Colonic mucosa (tissue), 4 donors: Measurements from ENCODE around the gene DHX35. TPM values are rescaled to one million over a fixed set of nuclear protein-coding genes. Genes with fewer than 3 reads are reported as not detected.

ENCODE experiments used
- DNase-seq: peaks from one replicate; pipeline ENCODE4 v3.0.0-alpha.2; 2020
- H3K27ac ChIP-seq: fragments of 200-600 bp; one replicate; pipeline ENCODE4 v1.8.0; 2021
- H3K27me3 ChIP-seq: fragments of 200-600 bp; one replicate; pipeline ENCODE4 v1.8.0; 2021
- H3K36me3 ChIP-seq: fragments of 200-600 bp; one replicate; pipeline ENCODE4 v1.8.0; 2021
- H3K4me1 ChIP-seq: fragments of 200-600 bp; one replicate; pipeline ENCODE4 v1.8.0; 2021; ENCODE audit warnings: mild to moderate bottlenecking
- H3K4me3 ChIP-seq: fragments of 200-600 bp; one replicate; pipeline ENCODE4 v1.8.0; 2021
- H3K9ac ChIP-seq, 2 donors: one replicate each; pipeline ENCODE4 v1.7.0; 2013; ENCODE audit warnings: control low read depth in 2 of 2, low read depth in 2 of 2, low read length in 2 of 2
- H3K9me3 ChIP-seq: fragments of 200-600 bp; one replicate; pipeline ENCODE4 v1.8.0; 2021
- CTCF ChIP-seq: fragments of 200-600 bp; IDR thresholded peaks from one replicate; pipeline ENCODE4 v1.8.0; 2022; ENCODE audit warnings: antibody characterized with exemption, mild to moderate bottlenecking
- intact Hi-C: fragments of 100-400 bp; cut with DNase I; formaldehyde crosslinking; loops from one replicate; pipeline ENCODE4 v1.14.1; 2022
- total RNA-seq, 2 donors: library from RNA; stranded (reverse); fragmentation: NEBNext Ultra II Directional in 1 of 2; extraction: Animal tissue kit (Norgen Biotek cat#: 25700) in 1 of 2; gene quantifications; one replicate each; pipeline ENCODE4 v1.2.1, GENCODE V29; 2021
- donor health status: healthy.
- donor health status: DM: no; HTN: no; CAD: no.
- donor health status: DM: no; HTN: no; CAD: no.

Gene DHX35
- total RNA-seq, 2 donors from 2014 or later: 16.3 to 16.9 TPM

DNA sequence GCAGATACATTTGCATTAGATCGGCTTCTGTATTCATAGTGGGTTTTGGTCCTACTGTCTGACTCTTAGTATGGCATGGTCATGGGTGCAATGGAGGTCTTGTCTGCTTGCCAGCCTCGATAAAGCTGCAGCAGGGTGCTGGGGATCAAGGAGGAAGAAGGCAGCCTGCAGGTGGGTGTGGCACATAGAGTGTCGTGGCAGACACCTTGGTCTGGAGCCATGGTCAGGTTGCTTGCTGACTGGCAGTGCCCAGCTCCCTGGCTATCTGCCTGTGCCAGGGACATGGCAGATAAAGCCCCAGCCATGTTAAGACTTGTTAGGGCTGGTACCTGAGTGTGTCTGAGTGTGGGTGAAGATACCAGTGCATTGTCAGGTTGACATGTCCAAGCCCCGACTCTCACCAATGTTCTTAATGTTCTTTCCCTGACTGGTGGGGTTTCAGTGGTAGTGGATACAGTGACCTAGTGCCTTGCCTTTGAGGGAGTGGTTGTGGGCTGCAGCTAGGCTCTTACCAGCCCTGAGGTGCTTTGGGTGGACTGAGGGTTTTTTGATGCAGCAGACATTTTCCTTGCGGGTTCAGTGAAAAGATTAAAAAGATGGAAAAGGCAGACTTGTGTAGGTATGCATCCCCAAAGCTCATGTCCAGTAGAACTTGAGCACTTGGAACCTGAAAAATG lies 34.1 kb upstream of the DHX35 start:
- no peaks in the 10 kb centered on the region for H3K4me1 ChIP-seq
- DNase-seq: peak; percentile 63
- no peaks in the 10 kb centered on the region for H3K27me3 ChIP-seq
- H3K9ac ChIP-seq: no peak overlapping the region
- TF ChIP-seq CTCF: no peak
- H3K9me3 ChIP-seq: no peaks in the 10 kb centered on the region
- intact Hi-C loops: loop anchor here (2.0 kb wide), 1 partner anchor 121 kb away; no protein-coding TSS in a partner anchor
- peak overlapping the region; percentile 77 for H3K4me3 ChIP-seq
- H3K27ac ChIP-seq: no peak overlapping the region
- H3K36me3 ChIP-seq: no peaks in the 10 kb centered on the region

DNA sequence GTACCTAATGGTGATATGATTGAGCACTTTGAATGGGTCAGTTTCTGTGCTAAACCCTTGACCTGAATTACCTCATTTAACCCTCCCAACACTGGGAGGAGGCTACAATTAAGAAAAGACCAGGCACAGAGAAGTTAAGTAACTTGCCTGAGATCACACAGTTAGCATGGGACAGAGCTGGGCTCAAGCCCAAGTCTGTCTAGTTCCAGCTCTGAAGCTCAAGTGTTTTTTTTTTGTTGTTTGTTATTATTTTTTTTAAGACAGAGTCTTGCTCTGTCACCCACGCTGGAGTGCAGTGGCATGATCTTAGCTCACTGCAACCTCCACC lies 31.9 kb upstream of the DHX35 start:
- Histone ChIP-seq H3K9me3 (no peaks in the 10 kb centered on the region), H3K27me3 (no peaks in the 10 kb centered on the region), H3K27ac (no peak overlapping the region), H3K36me3 (no peaks in the 10 kb centered on the region), H3K4me1 (no peaks in the 10 kb centered on the region), H3K4me3 (no peak overlapping the region), H3K9ac (no peak overlapping the region)
- intact Hi-C loops: no loop called here
- no peak for DNase-seq
- no peak for TF ChIP-seq CTCF

DNA sequence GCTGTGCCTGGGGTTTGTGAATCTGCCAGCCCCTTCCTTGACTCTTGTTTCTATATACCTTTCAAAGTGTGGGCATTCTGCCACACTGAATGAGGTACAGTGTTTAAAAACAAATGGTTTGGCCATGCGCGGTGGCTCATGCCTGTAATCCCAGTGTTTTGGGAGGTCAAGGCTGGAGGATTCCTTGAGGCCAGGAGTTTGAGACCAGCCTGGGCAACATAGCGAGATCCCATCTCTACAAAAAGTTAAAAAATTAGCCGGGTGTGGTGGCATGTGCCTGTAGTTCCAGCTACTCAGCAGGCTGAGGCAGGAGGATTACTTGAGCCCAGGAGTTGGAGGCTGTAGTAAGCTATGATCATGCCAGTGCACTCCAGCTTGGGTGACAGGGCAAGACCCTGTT lies 30.2 kb upstream of the DHX35 start:
- TF ChIP-seq CTCF: no peak
- Histone ChIP-seq H3K27ac (no peak overlapping the region), H3K27me3 (no peaks in the 10 kb centered on the region), H3K4me1 (no peaks in the 10 kb centered on the region), H3K9ac (no peak overlapping the region), H3K4me3 (no peak overlapping the region), H3K9me3 (no peaks in the 10 kb centered on the region), H3K36me3 (no peaks in the 10 kb centered on the region)
- DNase-seq: no peak
- intact Hi-C loops: no loop called here

GRCh38 chr20:38932457-38933120 lies 29.6 kb upstream of the DHX35 start:
- H3K27me3 ChIP-seq: no peaks in the 10 kb centered on the region
- no peak for DNase-seq
- H3K9me3 ChIP-seq: no peaks in the 10 kb centered on the region
- no peak overlapping the region for H3K9ac ChIP-seq
- intact Hi-C loops: no loop called here
- TF ChIP-seq CTCF: no peak
- H3K36me3 ChIP-seq: no peaks in the 10 kb centered on the region
- H3K4me1 ChIP-seq: no peaks in the 10 kb centered on the region
- no peak overlapping the region for H3K4me3 ChIP-seq
- H3K27ac ChIP-seq: no peak overlapping the region

DNA sequence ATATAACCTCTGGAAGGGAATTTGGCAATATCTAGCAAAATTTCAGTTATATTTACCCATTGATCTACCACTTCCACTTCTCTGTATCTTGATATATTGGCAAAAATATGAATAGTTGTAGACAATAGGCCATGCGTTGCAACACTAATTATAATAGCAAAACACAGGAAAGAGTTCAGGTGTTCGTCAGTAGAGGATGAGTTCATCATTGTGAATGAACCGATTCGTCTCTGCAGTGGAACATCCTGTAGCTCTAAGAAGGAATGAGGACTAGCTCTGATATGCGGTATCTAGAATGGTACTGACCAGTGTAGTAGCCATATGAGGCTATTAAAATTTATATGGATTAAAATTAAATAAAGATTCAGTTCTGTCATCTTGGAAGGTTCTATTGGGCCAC lies 27.6 kb upstream of the DHX35 start:
- Histone ChIP-seq H3K4me1 (no peaks in the 10 kb centered on the region), H3K36me3 (no peaks in the 10 kb centered on the region), H3K9me3 (no peaks in the 10 kb centered on the region), H3K9ac (no peak overlapping the region), H3K4me3 (no peak overlapping the region), H3K27ac (no peak overlapping the region), H3K27me3 (no peaks in the 10 kb centered on the region)
- intact Hi-C loops: no loop called here
- no peak for TF ChIP-seq CTCF
- no peak for DNase-seq
